Embryonic facial prominence (tissue), 1 donor: ENCODE data around the gene DYNLT4.
"Not testable (repeated sequence)": the region's sequence is repeated elsewhere in the genome, so short reads cannot be mapped to it uniquely, and the experiment has no call there.

Source experiments
- DNase-seq: peaks from one replicate; pipeline ENCODE4 v3.0.0-alpha.2; 2016; ENCODE audit errors: extremely low spot score

DYNLT4 gene

DNA sequence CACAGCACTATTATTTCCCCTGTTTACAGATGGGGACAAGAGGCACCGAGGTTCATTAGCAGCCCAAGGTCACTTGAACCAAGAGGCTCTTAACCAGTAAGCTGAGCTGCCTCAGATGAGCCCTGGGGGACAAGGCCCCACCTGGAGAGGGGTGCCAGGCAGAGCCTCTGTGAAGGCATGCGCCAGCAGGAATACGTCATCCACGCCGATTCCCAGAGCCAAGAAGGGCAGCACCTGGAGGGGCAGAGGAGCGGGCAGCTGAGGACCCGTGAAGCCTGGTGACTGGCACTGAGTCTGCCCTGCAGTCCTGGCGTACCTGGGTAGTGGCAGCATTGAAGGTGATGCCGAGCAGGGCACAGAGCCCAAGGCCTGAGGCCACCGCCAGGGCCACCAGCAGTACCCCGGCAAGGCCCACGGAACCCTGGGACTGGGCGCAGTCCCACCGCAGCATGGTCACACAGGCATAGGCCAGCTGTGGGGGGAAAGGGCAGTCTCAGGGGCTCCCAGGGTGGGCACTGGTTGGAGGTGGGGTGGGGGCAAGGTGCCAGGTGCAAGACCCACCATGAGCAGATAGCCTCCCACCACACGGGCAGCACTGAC, 21.8 kb upstream of the DYNLT4 start:
- no peak for DNase-seq

DNA sequence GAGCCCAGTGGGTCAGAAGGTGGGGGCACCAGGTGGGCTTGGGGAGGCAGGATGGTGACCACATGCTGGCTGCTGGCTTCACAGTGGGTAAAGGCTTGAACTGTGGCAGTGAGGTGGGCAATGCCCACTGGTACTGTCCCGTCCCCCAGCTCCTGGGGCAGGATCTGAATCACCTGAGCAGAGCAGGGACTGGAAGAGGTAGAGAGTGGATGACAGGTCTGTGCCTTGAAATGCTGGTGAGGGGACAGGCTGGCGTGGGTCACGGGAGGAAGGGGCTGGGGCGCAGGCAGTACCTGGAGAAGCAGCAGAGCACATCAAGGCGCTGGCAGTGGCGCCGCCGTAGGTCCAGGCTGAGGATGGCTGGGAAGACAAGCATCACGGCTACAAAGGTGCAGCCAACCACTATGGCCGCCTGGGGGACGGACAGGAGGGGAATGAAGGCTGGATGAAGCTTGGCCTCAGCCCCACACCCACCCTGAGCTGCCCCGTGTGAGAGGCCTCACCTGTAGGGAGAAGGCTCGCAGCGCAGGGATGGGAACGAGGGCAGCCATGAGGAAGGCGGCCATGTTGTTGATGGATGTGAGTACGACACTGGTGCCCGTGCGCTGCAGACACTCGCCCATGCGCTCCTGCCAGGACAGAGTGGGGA, 21.0 kb upstream of the DYNLT4 start:
- DNase-seq, result no peak

DNA sequence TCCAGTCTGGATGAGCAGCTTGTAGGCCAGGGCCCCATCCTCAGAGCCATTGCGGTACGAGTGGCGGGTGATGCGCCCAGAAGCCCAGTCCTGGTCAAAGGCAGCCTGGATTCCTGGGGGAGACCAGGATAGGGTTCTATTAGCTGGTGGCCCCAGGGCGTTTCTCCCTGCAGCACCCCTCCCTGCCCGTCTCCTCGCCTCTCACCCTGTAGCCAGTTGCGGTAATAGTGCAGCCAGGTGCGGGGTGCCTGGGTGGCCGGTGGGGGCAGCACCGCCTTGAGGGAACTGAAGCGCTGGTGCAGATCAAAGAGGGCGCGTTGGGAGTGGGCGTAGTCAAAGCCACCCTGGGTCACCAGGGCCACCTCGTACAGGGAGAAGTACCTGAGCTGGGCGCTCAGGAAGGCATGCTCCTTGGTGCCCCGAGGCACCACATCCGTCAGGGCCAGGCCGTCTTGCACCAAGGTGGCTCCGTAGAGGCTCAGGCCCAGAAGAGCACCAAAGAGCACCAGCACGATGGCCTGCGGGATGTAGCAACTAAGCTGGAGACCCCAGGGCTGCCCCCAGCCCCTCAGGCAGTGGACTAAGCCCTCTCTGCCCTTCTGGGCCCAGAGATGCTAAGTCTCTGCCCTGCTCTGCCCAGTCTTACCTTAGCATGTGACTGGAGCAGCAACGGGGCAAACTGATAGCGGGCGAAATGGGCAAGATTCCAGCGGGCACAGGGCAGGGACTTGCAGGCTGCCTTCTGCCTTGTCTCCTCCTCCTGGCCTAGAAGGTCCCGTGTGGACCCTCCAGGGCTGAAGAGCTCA, 20.2 kb upstream of the DYNLT4 start:
- no peak for DNase-seq

DNA sequence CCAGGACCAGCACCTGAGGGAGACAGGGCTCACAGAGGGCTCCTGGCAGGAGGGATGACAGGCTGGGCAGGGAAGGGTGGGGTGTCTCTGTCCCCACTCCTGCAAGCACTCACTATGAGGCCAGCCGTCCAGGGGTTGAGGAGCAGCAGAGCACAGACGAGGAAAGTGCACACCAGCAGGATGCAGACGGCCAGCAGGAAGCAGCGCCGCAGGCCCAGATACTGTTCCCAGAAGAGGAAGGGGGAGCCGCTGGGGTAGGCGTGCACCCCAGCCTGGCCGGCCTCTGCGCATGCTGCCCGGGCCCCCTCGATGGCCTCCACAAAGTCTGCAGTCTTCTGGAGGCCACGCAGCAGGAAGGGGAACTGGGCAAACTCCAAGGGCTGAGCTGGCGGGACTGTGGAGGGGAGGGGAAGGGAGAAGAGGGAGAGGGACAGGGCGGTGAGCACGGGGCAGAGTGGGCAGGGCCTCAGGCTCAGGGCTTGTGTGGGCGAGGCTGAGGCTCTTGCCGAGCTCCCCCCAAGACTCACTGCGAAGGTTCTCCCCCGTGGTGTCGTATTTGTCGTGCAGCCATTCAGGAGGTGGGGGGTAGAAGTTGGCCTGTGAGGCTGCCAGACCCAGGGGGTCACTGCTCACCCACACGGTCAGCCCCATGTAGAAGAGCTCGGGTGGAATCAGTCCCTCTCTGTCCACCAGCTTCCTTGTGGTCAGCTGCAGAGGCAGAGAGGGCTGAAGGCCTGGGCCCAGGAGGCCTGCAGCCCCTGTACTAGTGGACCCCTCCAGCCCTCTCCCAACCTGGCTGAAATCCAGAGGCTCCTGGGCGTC, 19.4 kb upstream of the DYNLT4 start:
- DNase-seq, result no peak

DNA sequence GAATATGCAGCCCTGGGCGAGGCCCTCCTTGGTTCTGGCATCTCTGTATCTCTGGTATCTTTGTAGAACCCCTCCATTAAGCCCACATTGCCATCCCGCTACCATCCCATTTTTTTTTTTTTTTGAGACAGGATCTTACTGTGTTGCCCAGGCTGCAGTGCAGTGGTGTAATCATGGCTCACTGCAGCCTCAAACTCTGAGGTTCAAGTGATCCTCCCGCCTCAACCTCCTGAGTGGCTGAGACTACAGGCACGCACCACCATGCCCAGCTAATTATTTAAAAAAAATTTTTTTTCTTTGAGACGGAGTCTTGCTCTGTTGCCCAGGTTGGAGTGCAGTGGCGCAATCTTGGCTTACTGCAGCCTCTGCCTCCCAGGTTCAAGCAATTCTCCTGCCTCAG, 17.2 kb upstream of the DYNLT4 start:
- not testable (repeated sequence) for DNase-seq

DNA sequence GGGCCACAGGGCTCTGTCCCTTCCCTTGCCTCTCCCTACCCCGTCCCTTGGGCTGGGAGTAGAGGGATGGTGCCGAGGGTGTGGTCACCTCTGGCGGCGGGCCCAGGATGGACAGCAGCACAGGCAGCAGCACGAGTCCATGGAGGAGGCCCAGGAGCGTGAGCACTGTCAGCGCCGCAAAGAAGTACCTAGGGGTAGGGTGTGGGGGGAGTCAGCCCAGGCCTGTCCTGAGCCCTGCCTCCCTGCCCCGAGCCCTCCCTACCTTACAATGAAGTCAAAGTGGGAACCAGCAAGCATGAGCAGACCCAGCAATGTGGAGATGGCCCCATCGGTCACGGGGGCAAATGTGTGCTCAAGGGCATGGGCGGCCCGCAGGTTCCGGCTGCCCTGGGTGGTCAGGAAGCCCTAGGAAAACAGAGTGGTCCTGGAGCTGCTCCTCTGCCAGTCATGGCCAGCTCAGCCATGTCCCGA, 15.9 kb upstream of the DYNLT4 start:
- DNase-seq, result no peak

DNA sequence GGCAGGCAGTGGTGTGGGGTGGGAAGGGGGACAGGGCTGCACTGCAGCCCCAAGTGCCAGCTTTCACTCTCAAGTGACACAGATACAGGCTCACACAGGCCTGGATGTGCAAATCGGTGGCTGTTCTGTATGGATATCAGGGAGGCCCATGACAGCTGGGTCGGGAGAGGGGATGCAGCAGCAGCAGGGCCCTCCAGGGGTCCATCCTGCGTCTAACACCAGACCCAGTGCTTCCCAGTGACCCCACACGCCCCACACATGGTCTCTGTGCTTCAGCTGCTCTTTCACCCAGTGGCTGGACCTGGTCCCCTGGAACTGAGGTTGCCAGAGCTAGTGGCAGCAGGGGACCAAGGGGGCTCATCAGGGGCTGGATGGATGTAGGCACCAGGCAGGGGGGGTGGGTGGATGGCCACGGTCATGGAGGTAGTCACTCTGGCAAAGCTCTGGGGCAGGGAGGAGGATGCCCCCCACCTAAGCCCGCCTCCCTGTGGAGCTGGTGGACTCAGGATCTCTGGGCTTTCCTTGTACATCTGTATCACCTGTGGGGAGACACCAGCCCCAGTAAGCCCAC, 15.1 kb upstream of the DYNLT4 start:
- no peak for DNase-seq

DNA sequence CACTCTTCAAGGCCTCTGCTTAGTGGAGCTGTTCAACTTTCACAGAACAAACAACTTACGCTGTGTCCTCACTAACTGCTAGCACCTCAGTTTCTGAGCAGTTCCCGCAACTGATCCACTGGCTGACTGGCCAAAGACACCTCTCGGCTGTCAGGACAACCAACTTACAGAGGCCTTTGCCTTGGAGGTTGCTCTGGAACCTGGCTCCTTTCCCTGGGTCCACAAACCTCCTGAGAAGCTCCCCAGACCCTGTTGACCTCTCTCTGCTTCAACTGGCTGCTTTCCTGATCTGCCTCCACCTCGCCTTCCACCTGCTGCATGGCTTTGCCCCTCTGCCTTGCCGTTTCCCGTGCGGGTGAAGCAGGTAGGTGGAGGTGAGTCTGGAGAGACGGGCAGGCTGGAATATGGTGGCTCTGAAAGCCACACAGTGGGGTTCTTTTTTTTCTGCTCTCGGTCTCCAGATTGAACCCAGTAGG, 14.1 kb upstream of the DYNLT4 start:
- DNase-seq, result no peak

DNA sequence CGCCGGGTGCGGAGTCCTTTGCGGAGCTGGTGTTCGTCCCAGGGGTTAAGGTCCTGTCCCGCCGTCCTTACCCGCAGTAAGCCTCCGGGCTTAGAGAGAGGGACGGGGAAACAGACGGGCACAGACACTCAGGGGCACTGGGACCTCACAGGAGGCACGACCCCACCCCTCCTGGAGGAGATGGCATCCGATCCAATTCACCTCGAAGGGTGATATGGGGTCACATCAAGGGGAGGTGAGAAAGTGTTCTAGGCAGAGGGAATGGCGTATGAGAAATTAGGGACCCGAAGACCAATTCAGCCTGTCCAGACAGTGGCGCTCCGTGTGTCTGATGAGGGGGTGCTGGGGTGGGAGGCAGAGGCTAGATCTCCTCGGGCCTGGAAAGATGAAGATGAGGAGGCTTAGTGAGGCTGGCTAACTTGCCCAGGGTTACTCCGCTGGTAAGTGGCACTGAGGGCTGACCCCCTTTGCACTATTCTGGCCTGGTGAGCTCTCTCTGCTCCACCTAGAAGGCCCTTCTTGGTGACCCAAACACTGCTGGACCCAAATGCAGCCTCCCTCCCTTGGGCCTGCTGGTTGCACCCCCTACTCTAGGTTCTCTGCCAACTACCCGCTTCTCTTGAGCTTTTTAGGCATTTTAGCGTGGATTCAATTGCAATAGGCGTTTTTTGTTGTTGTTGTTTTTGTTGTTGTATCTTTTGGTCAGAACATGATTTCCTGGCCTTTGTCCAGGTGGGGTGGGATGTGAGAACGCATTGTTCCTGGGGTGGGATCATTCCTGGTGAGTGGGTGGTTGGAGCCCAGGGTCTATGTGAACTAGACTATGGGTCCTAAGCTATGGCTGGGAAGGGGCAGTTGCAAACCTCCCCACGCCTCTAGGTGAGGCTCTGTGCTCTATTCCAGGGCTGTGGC, 13.4 kb upstream of the DYNLT4 start:
- no peak for DNase-seq

DNA sequence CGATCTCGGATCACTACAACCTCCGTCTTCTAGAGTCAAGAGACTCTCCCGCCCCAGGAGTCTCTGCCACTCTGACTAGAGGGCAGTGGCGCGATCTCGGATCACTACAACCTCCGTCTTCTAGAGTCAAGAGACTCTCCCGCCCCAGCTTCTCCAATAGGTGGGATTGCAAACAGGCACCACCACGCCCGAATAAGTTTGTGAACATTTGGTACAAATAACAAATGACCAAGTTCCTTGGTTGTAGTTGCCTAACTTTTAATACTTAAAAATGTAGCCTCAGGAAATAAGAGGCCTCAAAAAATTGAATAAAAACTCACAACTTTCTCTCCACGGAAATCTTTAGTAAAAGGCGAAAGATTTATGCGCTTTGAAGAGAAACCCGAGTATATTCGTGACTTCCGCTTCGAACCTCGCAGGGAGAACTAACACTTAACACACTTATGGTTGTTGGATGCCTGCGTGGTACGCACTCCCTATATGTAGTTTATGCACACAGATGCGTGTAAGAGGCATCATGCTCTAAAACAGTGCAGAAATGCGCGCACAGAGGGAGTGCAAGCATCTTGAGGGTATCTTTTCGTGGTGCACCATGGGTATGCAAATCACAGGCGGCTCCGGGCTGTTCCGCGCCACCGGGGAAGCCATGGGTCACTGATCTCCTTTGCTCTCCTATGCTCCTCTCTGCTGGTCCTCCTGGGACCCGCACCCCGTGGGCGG, 12.6 kb upstream of the DYNLT4 start:
- peak; percentile 84 for DNase-seq

DNA sequence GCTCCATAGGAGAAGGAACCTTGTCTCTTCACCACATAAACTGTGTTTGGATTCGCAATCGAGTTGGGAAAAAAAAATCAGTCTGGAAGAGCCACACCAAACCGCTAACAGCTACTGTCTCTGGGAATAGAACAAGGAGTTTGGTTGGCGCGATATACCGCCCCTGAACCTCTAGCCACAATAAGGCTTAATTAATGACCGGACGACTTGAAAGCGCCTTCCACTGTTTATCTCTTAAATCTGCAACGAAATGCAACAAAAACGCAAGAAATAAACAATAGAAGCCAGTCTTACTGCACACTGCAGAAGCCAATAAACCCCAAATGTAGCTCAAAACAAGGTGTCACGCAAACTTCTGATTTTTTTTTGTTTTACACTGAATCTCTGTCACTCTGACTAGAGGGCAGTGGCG, 12.1 kb upstream of the DYNLT4 start:
- DNase-seq, result no peak

DNA sequence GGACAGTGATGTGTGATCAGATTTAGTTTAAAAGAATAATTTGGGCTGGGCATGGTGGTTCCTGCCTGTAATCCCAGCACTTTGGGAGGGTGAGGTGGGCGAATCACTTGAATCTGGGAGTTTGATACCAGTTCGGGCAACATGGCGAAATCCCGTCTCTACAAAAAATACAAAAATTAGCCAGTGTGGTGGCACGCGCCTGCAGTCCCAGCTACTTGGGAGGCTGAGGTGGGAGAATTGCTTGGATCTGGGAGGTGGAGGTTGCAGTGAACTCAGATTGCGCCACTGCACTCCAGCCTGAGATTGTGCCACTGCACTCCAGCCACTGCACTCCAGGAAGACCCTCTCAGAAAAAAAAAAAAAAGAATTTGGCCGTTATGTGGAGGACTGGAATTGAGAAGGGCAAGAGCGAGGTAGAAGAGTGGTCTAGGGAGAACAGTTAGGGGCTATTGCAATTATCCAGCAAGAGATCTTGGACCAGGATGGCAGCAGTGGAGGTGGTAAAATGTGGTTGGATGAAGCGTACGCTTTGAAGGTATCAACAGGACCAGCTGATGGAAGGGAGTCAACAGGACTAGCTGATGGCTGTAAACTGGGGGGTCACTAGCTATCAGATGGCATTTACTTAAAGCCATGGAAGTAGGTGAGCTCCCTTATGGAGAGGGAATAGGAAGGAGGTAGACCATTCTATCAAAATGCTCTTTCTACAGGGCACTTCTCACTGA, 10.8 kb upstream of the DYNLT4 start:
- no peak for DNase-seq

DNA sequence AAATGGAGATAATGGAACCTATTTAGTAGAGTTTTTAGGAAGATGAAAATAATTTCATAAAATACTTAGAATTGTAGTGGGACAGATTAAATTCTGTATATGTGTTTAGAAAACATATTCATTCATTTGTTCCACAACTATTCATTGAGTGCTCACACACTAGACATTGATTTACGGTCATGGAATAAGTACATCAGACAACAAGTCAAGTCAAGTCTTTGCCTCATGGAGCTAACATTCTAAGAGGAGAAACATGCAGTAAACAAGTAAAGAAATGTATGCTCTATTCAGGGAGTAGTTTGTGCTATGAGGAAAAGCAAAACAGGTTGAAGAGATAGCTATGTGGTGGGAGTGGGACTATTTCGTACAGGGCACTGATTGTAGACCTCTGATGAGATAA, 10.2 kb upstream of the DYNLT4 start:
- no peak for DNase-seq

DNA sequence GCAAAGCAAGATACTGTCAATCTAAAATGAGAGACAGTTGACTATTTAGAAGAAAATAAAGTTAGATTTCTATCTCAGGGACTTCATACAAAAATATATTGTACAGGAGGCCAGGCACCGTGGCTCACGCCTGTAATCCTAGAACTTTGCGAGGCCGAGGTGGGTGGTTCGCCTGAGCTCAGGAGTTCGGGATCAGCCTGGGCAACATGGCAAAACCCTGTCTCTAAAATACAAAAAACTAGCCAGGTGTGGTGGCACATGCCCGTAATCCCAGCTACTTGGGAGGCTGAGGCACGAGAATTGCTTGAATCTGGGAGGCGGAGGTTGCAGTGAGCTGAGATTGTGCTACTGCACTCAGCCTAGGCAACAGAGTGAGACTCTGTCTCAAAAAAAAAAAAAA, 8.8 kb upstream of the DYNLT4 start:
- not testable (repeated sequence) for DNase-seq

DNA sequence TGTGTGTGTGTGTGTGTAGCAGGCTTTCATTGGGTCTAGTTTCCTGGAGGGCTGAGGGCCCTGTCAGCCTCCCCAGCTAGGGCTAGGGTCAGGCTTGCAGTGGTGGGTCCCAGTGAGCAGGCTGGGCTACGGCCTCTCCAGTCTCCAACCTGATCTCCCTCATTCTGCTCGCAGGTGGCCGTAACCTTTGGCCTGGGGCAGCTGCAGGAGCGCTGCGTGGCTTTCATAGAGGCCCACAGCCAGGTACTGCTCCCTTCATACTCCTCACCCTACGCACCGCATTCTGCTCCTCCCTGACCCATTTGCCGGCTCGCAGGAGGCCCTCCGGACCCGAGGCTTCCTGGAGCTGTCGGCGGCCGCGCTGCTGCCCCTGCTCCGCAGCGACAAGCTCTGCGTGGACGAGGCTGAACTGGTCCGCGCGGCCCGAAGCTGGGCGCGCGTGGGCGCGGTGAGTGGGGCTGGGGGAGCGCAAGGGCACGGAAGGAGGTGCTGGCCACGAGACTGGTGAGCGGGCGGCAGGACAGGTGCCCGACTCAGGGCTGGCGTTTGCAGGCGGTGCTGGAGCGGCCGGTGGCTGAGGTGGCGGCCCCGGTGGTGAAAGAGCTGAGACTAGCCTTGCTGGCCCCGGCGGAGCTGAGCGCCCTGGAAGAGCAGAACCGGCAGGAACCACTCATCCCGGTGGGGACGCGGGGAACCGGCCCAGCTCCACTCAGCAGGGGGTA, 5.8 kb upstream of the DYNLT4 start:
- DNase-seq, result no peak

DNA sequence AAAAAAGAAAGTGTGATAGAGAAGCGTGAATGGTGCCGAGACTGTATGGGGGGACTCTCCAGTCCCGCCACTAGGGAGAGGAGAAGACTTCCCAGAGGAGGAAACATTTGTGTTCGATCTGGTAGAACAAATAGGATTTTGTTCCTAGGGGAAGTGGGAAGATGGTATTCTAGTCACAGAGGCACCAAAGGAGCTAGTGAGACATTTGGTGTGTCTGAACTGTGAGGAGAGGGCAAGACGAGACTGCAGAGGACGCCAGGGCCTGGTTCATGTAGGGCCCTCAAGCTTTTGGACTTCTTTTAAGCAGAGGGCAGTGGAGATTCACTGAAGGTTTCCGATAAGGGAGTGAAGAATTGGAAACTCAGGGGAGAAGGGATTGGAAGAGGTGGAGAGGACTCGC, 4.1 kb upstream of the DYNLT4 start:
- DNase-seq, result no peak

DNA sequence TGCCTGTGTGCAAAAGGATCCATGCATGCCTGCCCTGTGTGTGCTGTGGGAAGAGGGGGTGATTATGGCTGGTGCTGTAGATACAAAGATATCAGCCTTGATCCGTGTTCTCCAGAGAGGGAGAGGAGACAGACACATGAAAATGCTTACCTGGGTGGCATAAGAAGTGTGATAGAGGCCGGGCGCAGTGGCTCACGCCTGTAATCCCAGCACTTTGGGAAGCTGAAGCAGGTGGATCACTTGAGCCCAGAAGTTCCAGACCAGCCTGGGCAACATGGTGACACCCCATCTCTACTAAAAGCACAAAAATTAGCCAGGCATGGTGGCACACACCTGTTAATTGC, 3.6 kb upstream of the DYNLT4 start:
- not testable (repeated sequence) for DNase-seq

DNA sequence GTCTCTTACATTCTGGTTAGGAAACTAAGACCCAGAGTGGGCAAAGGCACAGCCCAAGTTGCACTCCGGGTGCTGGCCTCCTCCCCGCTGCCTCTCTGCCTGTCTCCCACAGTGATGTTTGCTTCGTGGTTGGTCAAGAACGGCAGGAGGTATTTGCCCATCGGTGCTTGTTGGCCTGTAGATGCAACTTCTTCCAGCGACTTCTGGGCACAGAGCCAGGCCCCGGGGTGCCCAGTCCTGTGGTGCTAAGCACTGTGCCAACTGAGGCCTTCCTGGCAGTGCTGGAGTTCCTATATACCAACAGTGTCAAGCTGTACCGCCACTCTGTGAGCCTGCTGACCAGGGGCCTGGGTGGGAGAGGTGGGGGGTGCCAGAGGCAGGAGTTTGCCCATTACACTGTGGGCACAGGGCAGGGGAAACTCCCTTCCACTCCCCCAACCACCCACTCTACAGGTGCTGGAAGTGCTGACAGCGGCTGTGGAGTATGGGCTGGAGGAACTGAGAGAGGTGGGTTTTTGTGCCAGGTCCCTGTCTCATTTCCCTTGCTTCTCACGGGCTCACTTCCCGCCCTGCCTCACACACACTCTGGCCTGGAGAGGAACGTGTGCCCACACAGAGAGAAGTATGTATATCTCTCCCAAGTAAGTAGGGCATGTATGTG, 3.1 kb upstream of the DYNLT4 start:
- no peak for DNase-seq
